ENCODE data around the gene IFNA21. TPM values are rescaled to one million over a fixed set of nuclear protein-coding genes. Genes with fewer than 3 reads are reported as not detected.
"Not testable (repeated sequence)": the region's sequence is repeated elsewhere in the genome, so short reads cannot be mapped to it uniquely, and the experiment has no call there.

The IFNA21 gene
- total RNA-seq, result not detected

- DNase-seq, result not testable (repeated sequence)
Measured at GRCh38 chr9:21166560-21166959, at the start of gene IFNA21. TSS of gene IFNA21 (minus strand) at chr9:21166660. CDS start at chr9:21166612, 48 bp downstream.

- not testable (repeated sequence) for DNase-seq
Measured at GRCh38 chr9:21213411-21214326, 47.2 kb upstream of the IFNA21 start.

GRCh38 chr9:21212160-21212559 is 45.7 kb upstream of the IFNA21 start:
- DNase-seq, result not testable (repeated sequence)

- not testable (repeated sequence) for DNase-seq
Measured at GRCh38 chr9:21210782-21211181, 44.3 kb upstream of the IFNA21 start.

- DNase-seq, result no peak
Measured at GRCh38 chr9:21210311-21210710, 43.9 kb upstream of the IFNA21 start.

- not testable (repeated sequence) for DNase-seq
Measured at GRCh38 chr9:21207043-21207442, 40.6 kb upstream of the IFNA21 start, which contains the start of gene IFNA10. TSS of gene IFNA10 (minus strand) at chr9:21207143. CDS start at chr9:21207097, 46 bp downstream.

- no peak for DNase-seq
Measured at GRCh38 chr9:21205204-21205603, 38.7 kb upstream of the IFNA21 start.

- DNase-seq, result not testable (repeated sequence)
Measured at GRCh38 chr9:21202105-21202504, 35.6 kb upstream of the IFNA21 start, which contains the start of gene IFNA7. TSS of gene IFNA7 (minus strand) at chr9:21202205. CDS start at chr9:21202165, 40 bp downstream.

GRCh38 chr9:21194867-21195776 is 28.7 kb upstream of the IFNA21 start:
- DNase-seq, result not testable (repeated sequence)

GRCh38 chr9:21187487-21187886 is 21.0 kb upstream of the IFNA21 start, which contains the start of gene IFNA4:
TSS of gene IFNA4 (minus strand) at chr9:21187587. CDS start at chr9:21187531, 56 bp downstream.
- DNase-seq, result not testable (repeated sequence)

GRCh38 chr9:21182810-21183736 is 16.6 kb upstream of the IFNA21 start:
- not testable (repeated sequence) for DNase-seq

- DNase-seq, result no peak
Measured at GRCh38 chr9:21174671-21175070, 8.2 kb upstream of the IFNA21 start.

GRCh38 chr9:21172156-21172555 is 5.7 kb upstream of the IFNA21 start:
- DNase-seq, result no peak

- DNase-seq, result no peak
Measured at GRCh38 chr9:21171351-21171750, 4.9 kb upstream of the IFNA21 start.

GRCh38 chr9:21165516-21165915 is 944 bp downstream of the IFNA21 start:
- no peak for DNase-seq

- no peak for DNase-seq
Measured at GRCh38 chr9:21160178-21160577, 6.3 kb downstream of the IFNA21 start.

GRCh38 chr9:21155501-21155900 is 11.0 kb downstream of the IFNA21 start:
- no peak for DNase-seq

GRCh38 chr9:21154018-21154608 is 12.3 kb downstream of the IFNA21 start:
- no peak for DNase-seq

- no peak for DNase-seq
Measured at GRCh38 chr9:21153336-21154017, 13.0 kb downstream of the IFNA21 start.

GRCh38 chr9:21144603-21145002 is 21.9 kb downstream of the IFNA21 start:
- no peak for DNase-seq
